ES-I3 (cell line): Measurements from ENCODE around the gene GABBR2.

Experiments
- H3K36me3 ChIP-seq: 2 replicates; pipeline ENCODE4 v1.6.1; 2013; ENCODE audit warnings: mild to moderate bottlenecking, low read length, control low read depth, moderate library complexity; ENCODE audit not compliant: insufficient read depth
- H3K4me1 ChIP-seq: 2 replicates; pipeline ENCODE4 v1.6.1; 2013; ENCODE audit warnings: mild to moderate bottlenecking, control low read depth, low read length; ENCODE audit not compliant: insufficient read depth
- H3K9ac ChIP-seq: 2 replicates; pipeline ENCODE4 v1.6.1; 2013; ENCODE audit warnings: low read depth, mild to moderate bottlenecking, low read length, moderate library complexity
- H3K9me3 ChIP-seq: 2 replicates; pipeline ENCODE4 v1.6.1; 2013; ENCODE audit warnings: mild to moderate bottlenecking, low read length, moderate library complexity; ENCODE audit not compliant: control insufficient read depth, insufficient read depth

GABBR2 gene

DNA sequence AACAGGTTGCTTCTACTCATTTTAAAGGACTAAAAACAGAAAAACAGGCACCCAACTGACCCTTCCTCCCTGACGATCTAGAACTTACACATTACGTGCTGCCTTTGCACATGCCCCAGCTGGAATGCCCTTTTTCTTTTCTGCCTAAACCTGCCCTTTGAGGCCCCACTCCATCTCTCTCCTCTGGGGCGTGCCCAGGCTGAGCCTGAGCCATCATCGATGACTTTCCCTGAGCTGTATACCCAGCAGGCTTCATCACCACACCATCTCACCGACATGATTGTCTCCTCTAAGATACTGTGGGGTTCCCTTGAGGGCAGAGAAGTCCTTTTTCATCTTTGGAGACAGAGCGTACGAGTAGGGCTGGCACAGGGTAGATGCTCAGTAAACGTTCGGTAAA, 24.1 kb upstream of the GABBR2 start:
- H3K9ac ChIP-seq, result no peak overlapping the region
- peaks cover 9% of the 10 kb centered on the region; the same call in 1 of the 2 replicates for H3K36me3 ChIP-seq
- H3K4me1 ChIP-seq, result no peaks in the 10 kb centered on the region
- no peaks in the 10 kb centered on the region for H3K9me3 ChIP-seq

DNA sequence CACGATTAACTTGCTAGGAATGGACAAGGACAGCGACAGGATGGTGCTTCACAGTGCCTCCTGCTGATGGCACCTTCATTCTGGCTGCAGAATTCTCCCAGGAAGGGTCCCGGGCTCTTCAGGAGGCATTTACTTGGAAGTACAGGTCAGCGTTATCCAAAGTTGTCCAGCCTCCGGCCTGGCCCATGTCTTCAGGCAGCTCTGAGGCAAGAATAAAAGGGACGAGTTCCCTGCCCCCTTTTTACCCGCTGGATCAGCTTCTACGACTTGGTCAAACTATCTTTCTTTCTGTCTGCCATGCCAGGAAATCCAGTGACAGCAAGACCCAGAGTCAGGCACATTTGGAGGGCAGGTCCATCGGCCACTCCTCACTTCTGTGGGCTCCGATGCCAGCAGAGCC, 23.4 kb upstream of the GABBR2 start:
- Histone ChIP-seq H3K36me3 (peaks cover 9% of the 10 kb centered on the region; the same call in 1 of the 2 replicates), H3K4me1 (no peaks in the 10 kb centered on the region), H3K9me3 (no peaks in the 10 kb centered on the region), H3K9ac (no peak overlapping the region)

DNA sequence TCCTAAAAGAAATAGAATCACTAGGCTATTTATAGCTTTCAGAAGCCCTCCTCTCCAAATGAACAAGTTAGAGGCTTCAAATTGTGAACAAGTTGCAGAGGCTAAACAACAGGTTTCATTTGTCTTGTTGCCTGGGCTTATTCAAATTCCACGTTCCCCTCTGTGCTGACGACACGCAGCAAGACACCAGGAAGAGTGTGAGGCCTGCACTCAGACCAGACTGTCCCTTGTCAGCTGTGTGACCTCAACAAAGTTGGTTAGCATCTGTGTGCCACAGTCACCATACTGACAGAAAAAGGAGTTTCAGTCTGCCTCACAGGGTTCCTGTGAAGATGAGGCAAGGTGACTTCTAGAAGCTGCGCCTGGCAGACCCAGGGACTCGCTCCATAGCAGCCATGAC, 22.1 kb upstream of the GABBR2 start:
- Histone ChIP-seq H3K9ac (no peak overlapping the region), H3K4me1 (no peaks in the 10 kb centered on the region), H3K36me3 (peaks cover 5% of the 10 kb centered on the region; the same call in 1 of the 2 replicates), H3K9me3 (no peaks in the 10 kb centered on the region)

- H3K9me3 ChIP-seq, result peaks cover 4% of the 10 kb centered on the region; the same call in 1 of the 2 replicates
- no peak overlapping the region for H3K9ac ChIP-seq
- no peaks in the 10 kb centered on the region for H3K36me3 ChIP-seq
- no peaks in the 10 kb centered on the region for H3K4me1 ChIP-seq
These were observed 19.8 kb upstream of the GABBR2 start for GRCh38 chr9:98728500-98728899.

DNA sequence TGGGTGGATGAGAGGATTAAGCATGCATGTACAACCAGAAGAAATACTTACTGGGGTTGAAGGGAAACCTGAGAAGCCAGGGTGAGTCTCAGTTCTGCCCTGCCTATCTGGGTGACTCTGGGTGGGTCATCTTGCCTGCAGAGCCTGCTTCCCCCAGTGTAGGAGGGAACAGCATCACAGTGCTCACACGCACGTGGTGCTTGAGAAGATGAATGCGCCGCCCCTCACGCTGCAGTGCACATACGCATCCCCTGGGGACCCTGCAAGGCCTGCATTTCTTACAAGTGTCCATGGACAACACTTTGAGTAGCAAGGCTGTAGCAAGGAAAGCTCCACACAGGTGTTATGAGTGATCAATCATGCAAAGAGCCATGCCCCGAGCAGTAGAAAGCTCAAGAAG, 18.7 kb upstream of the GABBR2 start:
- no peak overlapping the region for H3K9ac ChIP-seq
- no peaks in the 10 kb centered on the region for H3K36me3 ChIP-seq
- peaks cover 4% of the 10 kb centered on the region; the same call in 1 of the 2 replicates for H3K9me3 ChIP-seq
- no peaks in the 10 kb centered on the region for H3K4me1 ChIP-seq

- H3K36me3 ChIP-seq, result no peaks in the 10 kb centered on the region
- H3K9ac ChIP-seq, result no peak overlapping the region
- peaks cover 4% of the 10 kb centered on the region; the same call in 1 of the 2 replicates for H3K9me3 ChIP-seq
- no peaks in the 10 kb centered on the region for H3K4me1 ChIP-seq
These were observed 18.0 kb upstream of the GABBR2 start for GRCh38 chr9:98726735-98727134.

DNA sequence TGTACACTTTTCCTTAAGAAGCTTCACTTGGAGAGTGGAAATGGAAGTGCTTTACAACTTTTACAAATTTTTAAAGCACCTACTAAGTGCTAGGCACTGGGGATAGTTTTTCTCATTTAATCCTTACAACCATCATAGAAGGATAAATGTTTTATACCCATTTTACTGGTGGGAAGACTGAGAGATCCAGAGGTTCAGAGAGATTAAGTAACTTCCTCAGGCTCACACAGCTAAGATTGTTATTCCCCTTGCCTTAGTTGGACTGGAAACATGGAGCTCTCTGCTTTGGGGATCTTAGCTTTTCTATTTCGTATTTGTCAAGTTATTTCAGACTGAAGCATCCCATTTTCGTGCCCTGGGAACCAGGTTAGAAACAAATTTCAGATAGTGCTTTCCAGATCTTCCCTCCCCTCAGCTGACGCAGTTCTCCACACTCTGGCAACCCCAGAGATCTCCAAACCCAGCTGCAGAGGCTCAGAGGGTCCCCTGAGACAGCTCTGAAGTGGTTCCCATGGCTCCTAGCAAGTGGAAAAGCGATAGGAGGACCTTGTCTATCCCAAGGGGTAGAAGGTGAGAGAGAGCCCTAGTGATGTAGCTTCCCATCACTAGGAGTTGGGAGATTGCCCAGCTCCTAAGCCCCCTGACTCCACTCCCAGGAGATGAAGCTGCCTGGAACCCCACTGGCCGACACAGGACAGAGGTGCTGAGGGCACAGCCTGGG, 16.2 kb upstream of the GABBR2 start:
- Histone ChIP-seq H3K4me1 (no peaks in the 10 kb centered on the region), H3K9ac (no peak overlapping the region), H3K9me3 (peaks cover 4% of the 10 kb centered on the region; the same call in 1 of the 2 replicates)

DNA sequence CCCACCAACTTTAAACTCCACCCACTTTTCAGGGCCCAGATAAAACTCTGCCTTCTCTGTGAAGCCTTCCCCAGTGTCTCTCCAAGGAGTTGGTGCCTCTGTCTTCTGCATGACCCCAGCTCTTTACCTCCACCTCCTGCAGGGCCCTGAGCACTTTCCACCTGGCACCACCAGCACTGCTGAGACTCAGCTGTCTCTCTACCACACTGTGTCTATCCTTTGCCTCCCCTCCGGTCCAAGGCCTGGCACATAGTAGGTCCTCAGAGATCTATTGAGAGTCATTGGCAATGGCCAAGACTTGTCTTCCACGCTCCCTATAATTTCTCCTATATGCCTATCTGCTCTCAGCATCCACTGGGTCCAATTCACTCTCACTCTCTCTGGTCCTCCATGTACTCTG, 12.9 kb upstream of the GABBR2 start:
- Histone ChIP-seq H3K36me3 (no peaks in the 10 kb centered on the region), H3K4me1 (no peaks in the 10 kb centered on the region), H3K9me3 (peaks cover 4% of the 10 kb centered on the region; the same call in 1 of the 2 replicates), H3K9ac (no peak overlapping the region)

More for the DNA sequence above, 16.2 kb upstream of the GABBR2 start:
- H3K36me3 ChIP-seq, result no peaks in the 10 kb centered on the region

- no peaks in the 10 kb centered on the region for H3K36me3 ChIP-seq
- H3K4me1 ChIP-seq, result no peaks in the 10 kb centered on the region
- H3K9me3 ChIP-seq, result peaks cover 4% of the 10 kb centered on the region; the same call in 1 of the 2 replicates
- no peak overlapping the region for H3K9ac ChIP-seq
These were observed 11.7 kb upstream of the GABBR2 start for GRCh38 chr9:98720402-98720801.

GRCh38 chr9:98719055-98719454, 10.3 kb upstream of the GABBR2 start:
- Histone ChIP-seq H3K36me3 (no peaks in the 10 kb centered on the region), H3K4me1 (no peaks in the 10 kb centered on the region), H3K9ac (no peak overlapping the region), H3K9me3 (peaks cover 1% of the 10 kb centered on the region; the same call in 1 of the 2 replicates)

GRCh38 chr9:98714833-98715232, 6.1 kb upstream of the GABBR2 start:
- H3K4me1 ChIP-seq, result no peaks in the 10 kb centered on the region
- no peaks in the 10 kb centered on the region for H3K36me3 ChIP-seq
- no peak overlapping the region for H3K9ac ChIP-seq
- no peaks in the 10 kb centered on the region for H3K9me3 ChIP-seq

GRCh38 chr9:98712987-98713386, 4.3 kb upstream of the GABBR2 start:
- Histone ChIP-seq H3K4me1 (no peaks in the 10 kb centered on the region; the same call in 1 of the 2 replicates), H3K36me3 (no peaks in the 10 kb centered on the region), H3K9me3 (no peaks in the 10 kb centered on the region), H3K9ac (no peak overlapping the region)

GRCh38 chr9:98709968-98710965, 1.5 kb upstream of the GABBR2 start:
- no peaks in the 10 kb centered on the region; the same call in 1 of the 2 replicates for H3K4me1 ChIP-seq
- H3K36me3 ChIP-seq, result no peaks in the 10 kb centered on the region
- no peaks in the 10 kb centered on the region for H3K9me3 ChIP-seq
- H3K9ac ChIP-seq, result peak overlapping the region; percentile 52; the same call in 1 of the 2 replicates

DNA sequence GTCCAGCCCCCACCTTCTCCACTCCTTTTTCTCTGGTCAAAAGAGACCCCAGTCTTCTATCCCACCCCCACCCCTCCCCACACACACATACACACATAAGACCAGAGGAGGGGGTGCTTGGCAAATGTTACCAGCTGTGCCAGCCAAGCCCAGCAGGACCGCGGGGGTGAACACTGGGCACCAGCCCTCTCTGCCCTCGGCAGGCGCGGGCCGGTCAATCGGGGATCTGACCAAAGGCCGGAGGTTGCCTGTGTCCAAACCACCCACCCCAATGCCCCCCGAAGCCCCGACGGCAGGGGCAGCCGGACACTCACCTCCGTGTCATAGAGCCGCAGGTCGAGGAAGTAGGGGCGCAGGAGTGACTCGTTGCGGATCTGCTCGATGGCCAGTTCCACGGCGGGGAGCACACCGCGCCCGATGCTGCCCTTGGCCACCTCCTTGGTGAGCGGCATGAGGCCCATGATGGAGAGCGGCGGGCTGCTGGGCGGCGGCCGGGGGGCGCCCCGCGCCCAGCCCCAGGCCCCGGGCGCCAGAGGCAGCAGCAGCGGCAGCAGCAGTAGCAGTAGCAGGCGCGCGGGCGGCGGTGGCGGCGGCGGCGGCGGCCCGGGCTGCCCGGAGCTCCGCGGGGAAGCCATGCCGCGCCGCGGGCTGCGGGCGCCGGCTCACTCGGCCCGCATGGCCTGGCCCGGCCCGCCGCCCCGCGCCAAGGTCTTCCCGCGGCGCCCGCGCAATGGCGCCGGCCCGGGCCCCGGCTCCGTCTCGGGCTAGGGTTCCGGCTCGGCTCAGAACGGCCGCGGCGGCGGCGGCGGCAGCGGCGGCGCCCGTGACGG, 417 bp downstream of the GABBR2 start:
- no peaks in the 10 kb centered on the region for H3K9me3 ChIP-seq
- H3K9ac ChIP-seq, result peak overlapping the region; percentile 52; the same call in 1 of the 2 replicates
- no peaks in the 10 kb centered on the region for H3K36me3 ChIP-seq
- H3K4me1 ChIP-seq, result no peaks in the 10 kb centered on the region; the same call in 1 of the 2 replicates
